ENCODE data around the gene SLC39A6.
"Not testable (repeated sequence)": the region's sequence is repeated elsewhere in the genome, so short reads cannot be mapped to it uniquely, and the experiment has no call there.

The SLC39A6 gene

GRCh38 chr18:36067055-36067957 lies 61.8 kb downstream of the SLC39A6 start, which contains the start of gene RPRD1A:
Gene RPRD1A (minus strand): TSS chr18:36067559. CDS start chr18:36067404, 155 bp downstream.
- in situ Hi-C loops (cut with MboI; ENCODE audit: low sequenced_read_pairs, unreplicated experiment), result no loop called here
- DNase-seq (ENCODE audit: low spot score), result peak; percentile 97
- TF ChIP-seq CTCF (IDR thresholded peaks at IDR 0.05; ENCODE audit: borderline replicate concordance, control extremely low read depth, extremely low read depth, insufficient read depth, missing control alignments), result no peak

GRCh38 chr18:36066686-36067054 lies 62.5 kb downstream of the SLC39A6 start:
- TF ChIP-seq CTCF (IDR thresholded peaks at IDR 0.05; ENCODE audit: borderline replicate concordance, control extremely low read depth, extremely low read depth, insufficient read depth, missing control alignments), result no peak
- in situ Hi-C loops (cut with MboI; ENCODE audit: low sequenced_read_pairs, unreplicated experiment), result no loop called here
- DNase-seq (ENCODE audit: low spot score), result no peak

GRCh38 chr18:36066001-36066400 lies 63.1 kb downstream of the SLC39A6 start:
- TF ChIP-seq CTCF (IDR thresholded peaks at IDR 0.05; ENCODE audit: borderline replicate concordance, control extremely low read depth, extremely low read depth, insufficient read depth, missing control alignments), result no peak
- no peak for DNase-seq (ENCODE audit: low spot score)
- in situ Hi-C loops (cut with MboI; ENCODE audit: low sequenced_read_pairs, unreplicated experiment), result no loop called here

- in situ Hi-C loops (cut with MboI; ENCODE audit: low sequenced_read_pairs, unreplicated experiment); DNase-seq (ENCODE audit: low spot score): not testable (repeated sequence)
Measured at GRCh38 chr18:36064809-36065079, 64.4 kb downstream of the SLC39A6 start.

- in situ Hi-C loops (cut with MboI; ENCODE audit: low sequenced_read_pairs, unreplicated experiment), result no loop called here
- no peak for TF ChIP-seq CTCF (IDR thresholded peaks at IDR 0.05; ENCODE audit: borderline replicate concordance, control extremely low read depth, extremely low read depth, insufficient read depth, missing control alignments)
- DNase-seq (ENCODE audit: low spot score), result no peak
Measured at GRCh38 chr18:36064027-36064808, 64.9 kb downstream of the SLC39A6 start.

GRCh38 chr18:36058674-36059073 lies 70.5 kb downstream of the SLC39A6 start:
- in situ Hi-C loops (cut with MboI; ENCODE audit: low sequenced_read_pairs, unreplicated experiment), result no loop called here
- TF ChIP-seq CTCF (IDR thresholded peaks at IDR 0.05; ENCODE audit: borderline replicate concordance, control extremely low read depth, extremely low read depth, insufficient read depth, missing control alignments), result no peak
- DNase-seq (ENCODE audit: low spot score), result no peak
